Kidney (tissue), 14 donors: ENCODE data around the gene CDC34. TPM values are rescaled to one million over a fixed set of nuclear protein-coding genes. Genes with fewer than 3 reads are reported as not detected.
A peak's percentile ranks its signal among the peaks of the same experiment; 100 is the strongest.

Experiments used
- DNase-seq, 5 donors: peaks; one replicate each; pipeline ENCODE4 v3.0.0-alpha.2; 2013 to 2020
- FAIRE-seq: peaks from 2 replicates; lab custom pipeline; 2012; peaks lifted over from hg19 to GRCh38; lab: Jason Lieb, UNC
- H3K27ac ChIP-seq, 2 donors: one replicate each; pipeline ENCODE4 v1.7.0; 2013; ENCODE audit warnings: low read depth in 2 of 2, low read length in 2 of 2, inconsistent platforms in 1 of 2
- H3K27me3 ChIP-seq: one replicate; pipeline ENCODE4 v1.7.1; 2013; ENCODE audit warnings: low read length, inconsistent platforms; ENCODE audit not compliant: control insufficient read depth, insufficient read depth
- H3K36me3 ChIP-seq, 3 donors: one replicate each; pipeline versions ENCODE4 v1.7.0 to v1.7.1; 2013; ENCODE audit warnings: low read length in 3 of 3, control low read depth in 1 of 3, inconsistent platforms in 1 of 3; ENCODE audit not compliant: insufficient read depth in 3 of 3, control insufficient read depth in 2 of 3
- H3K4me1 ChIP-seq, 3 donors: one replicate each; pipeline versions ENCODE4 v1.7.0 to v1.7.1; 2013; ENCODE audit warnings: low read length in 3 of 3, inconsistent platforms in 1 of 3, low read depth in 1 of 3; ENCODE audit not compliant: control insufficient read depth in 2 of 3, insufficient read depth in 2 of 3
- H3K4me3 ChIP-seq, 3 donors: one replicate each; pipeline versions ENCODE4 v1.7.0 to v1.8.1; 2013; ENCODE audit warnings: low read length in 3 of 3, control low read depth in 1 of 3, inconsistent platforms in 1 of 3
- H3K9ac ChIP-seq, 3 donors: one replicate each; pipeline versions ENCODE4 v1.7.0 to v1.7.1; 2013; ENCODE audit warnings: low read length in 3 of 3, control low read depth in 1 of 3, inconsistent platforms in 1 of 3
- H3K9me3 ChIP-seq, 3 donors: one replicate each; pipeline versions ENCODE4 v1.7.0 to v1.7.1; 2013; ENCODE audit warnings: low read length in 3 of 3, control low read depth in 1 of 3, inconsistent platforms in 1 of 3; ENCODE audit not compliant: control insufficient read depth in 2 of 3, insufficient read depth in 1 of 3
- CTCF ChIP-seq: IDR thresholded peaks from 3 replicates; pipeline ENCODE4 v1.5.1; 2012; ENCODE audit warnings: mild to moderate bottlenecking, moderate library complexity, borderline replicate concordance; ENCODE audit not compliant: insufficient read depth; ENCODE audit errors: extremely low read depth
- intact Hi-C: fragments of 100-400 bp; cut with DNase I; formaldehyde crosslinking; loops from one replicate; pipeline ENCODE4 v1.11.1; 2022
- polyA plus RNA-seq: library from polyadenylated mRNA; stranded (reverse); fragments of 350-450 nt; fragmentation: Illumina TruSeq; extraction: RNeasy Lipid Tissue Mini Kit (QIAGEN cat#74804); gene quantifications from one replicate; pipeline ENCODE4 v1.2.3, GENCODE V29; 2014; ENCODE audit warnings: low read depth, low replicate concordance; ENCODE audit not compliant: insufficient read depth
- total RNA-seq: library from RNA; stranded (reverse); fragmentation: NEBNext Ultra II Directional; extraction: Animal tissue kit (Norgen Biotek cat#: 25700); gene quantifications from one replicate; pipeline ENCODE4 v1.2.1, GENCODE V29; 2021
- donor health status: control.
- donor health status: control.
- donor health status: control.
- donor health status: control.
- donor health status: control.
- donor health status: DM: yes; HTN: yes; CAD: no.
- donor health status: Normal renal cell carcinoma (clear cell type).

CDC34 gene
- total and polyA plus RNA-seq, 2 donors from 2014 or later, result 33.8 to 72.3 TPM

GRCh38 chr19:547117-547516, 15.6 kb downstream of the CDC34 start:
- DNase-seq (no peak), FAIRE-seq (no peak)
- no peak for TF ChIP-seq CTCF
- Histone ChIP-seq H3K9me3 (no peaks in the 10 kb centered on the region), H3K27ac (no peak overlapping the region), H3K4me3 (no peak overlapping the region), H3K27me3 (no peaks in the 10 kb centered on the region), H3K9ac (no peak overlapping the region), H3K36me3 (no peaks in the 10 kb centered on the region), H3K4me1 (peaks cover 0 to 2% (median 0%) of the 10 kb centered on the region in 3 donors)
- intact Hi-C loops, result no loop called here

GRCh38 chr19:547836-548720, 16.5 kb downstream of the CDC34 start:
- no peak for FAIRE-seq
- peak in 1 of 5 donors; percentile 46 for DNase-seq
- intact Hi-C loops, result no loop called here
- no peak for TF ChIP-seq CTCF
- peaks cover 0 to 2% (median 0%) of the 10 kb centered on the region in 3 donors for H3K4me1 ChIP-seq
- H3K9ac ChIP-seq, result no peak overlapping the region
- H3K4me3 ChIP-seq, result no peak overlapping the region
- H3K9me3 ChIP-seq, result no peaks in the 10 kb centered on the region
- H3K27ac ChIP-seq, result no peak overlapping the region
- no peaks in the 10 kb centered on the region for H3K36me3 ChIP-seq
- no peaks in the 10 kb centered on the region for H3K27me3 ChIP-seq

- DNase-seq (peak in 1 of 5 donors; percentile 81), FAIRE-seq (no peak)
- H3K27ac ChIP-seq, result no peak overlapping the region
- intact Hi-C loops, result no loop called here
- H3K9ac ChIP-seq, result no peak overlapping the region
- TF ChIP-seq CTCF, result no peak
- H3K4me3 ChIP-seq, result no peak overlapping the region
- H3K9me3 ChIP-seq, result no peaks in the 10 kb centered on the region
- H3K27me3 ChIP-seq, result no peaks in the 10 kb centered on the region
- H3K36me3 ChIP-seq, result no peaks in the 10 kb centered on the region
- peaks cover 0 to 2% (median 0%) of the 10 kb centered on the region in 3 donors for H3K4me1 ChIP-seq
These were observed 17.6 kb downstream of the CDC34 start for GRCh38 chr19:548886-549830.
